Spleen (tissue), 11 donors: ENCODE results near the gene SPATA2. TPM values are rescaled to one million over a fixed set of nuclear protein-coding genes. Genes with fewer than 3 reads are reported as not detected.

ENCODE experiments used
- DNase-seq: peaks from one replicate; pipeline ENCODE4 v3.0.0-alpha.2; 2020
- H3K27ac ChIP-seq, 8 donors: fragments of 200-600 bp; sonication (generic) in 7 of 8; 1 replicate in 4 of 8; 2 replicates in 4 of 8; pipeline versions ENCODE4 v1.5.0 to v1.8.0; 2016 to 2021; ENCODE audit warnings: inconsistent platforms in 4 of 8, mild to moderate bottlenecking in 4 of 8, moderate library complexity in 1 of 8
- H3K27me3 ChIP-seq, 7 donors: fragments of 200-600 bp; sonication (generic) in 6 of 7; replicated peaks in 1 of 7; 1 replicate in 4 of 7; 2 replicates in 3 of 7; pipeline versions ENCODE4 v1.5.0 to v1.8.0; 2016 to 2021; ENCODE audit warnings: inconsistent platforms in 3 of 7, mild to moderate bottlenecking in 1 of 7
- H3K36me3 ChIP-seq, 6 donors: fragments of 200-600 bp; sonication (generic) in 5 of 6; 1 replicate in 4 of 6; 2 replicates in 2 of 6; pipeline versions ENCODE4 v1.5.0 to v1.8.0; 2016 to 2021; ENCODE audit warnings: inconsistent platforms in 2 of 6
- H3K4me1 ChIP-seq, 6 donors: fragments of 200-600 bp; sonication (generic) in 5 of 6; 1 replicate in 3 of 6; 2 replicates in 3 of 6; pipeline versions ENCODE4 v1.5.0 to v1.8.0; 2016 to 2021; ENCODE audit warnings: inconsistent platforms in 3 of 6
- H3K4me3 ChIP-seq, 8 donors: fragments of 200-600 bp; sonication (generic) in 7 of 8; 1 replicate in 4 of 8; 2 replicates in 4 of 8; pipeline versions ENCODE4 v1.5.0 to v1.8.0; 2016 to 2021; ENCODE audit warnings: inconsistent platforms in 4 of 8, mild to moderate bottlenecking in 4 of 8, moderate library complexity in 2 of 8
- H3K9me3 ChIP-seq, 8 donors: fragments of 200-600 bp; sonication (generic) in 7 of 8; 1 replicate in 4 of 8; 2 replicates in 4 of 8; pipeline versions ENCODE4 v1.5.0 to v1.8.0; 2016 to 2021; ENCODE audit warnings: inconsistent platforms in 4 of 8
- POLR2A ChIP-seq, 3 donors: fragments of 450-650 bp; IDR thresholded peaks; one replicate each; pipeline ENCODE4 v1.5.1; 2017; ENCODE audit warnings: antibody characterized with exemption in 3 of 3, mild to moderate bottlenecking in 1 of 3
- POLR2AphosphoS5 ChIP-seq, 3 donors: sonication (generic); formaldehyde crosslinking; IDR thresholded peaks; one replicate each; pipeline ENCODE4 v1.5.1; 2017; ENCODE audit warnings: antibody characterized with exemption in 3 of 3
- WGBS, 5 donors: extraction: QIAGEN DNeasy Blood & Tissue Kit in 3 of 5; methylation state at CpG; one replicate each; pipeline versions ENCODE4 v1.1.5 to v1.1.7; 2013 to 2018; 5-methylcytosine and 5-hydroxymethylcytosine counted together
- intact Hi-C: fragments of 100-400 bp; cut with DNase I; formaldehyde crosslinking; loops from one replicate; pipeline ENCODE4 v1.15.0; 2023; ENCODE audit warnings: low total_unique reads
- polyA plus RNA-seq, 3 donors: library from polyadenylated mRNA; stranded (reverse); fragments of 200-250 nt; gene quantifications; one replicate each; pipeline ENCODE4 v1.2.1, GENCODE V29; 2013
- total RNA-seq, 7 donors: library from RNA; depleted of rRNA in 3 of 7; stranded (reverse); fragments of >200 nt in 3 of 7; fragmentation: NEBNext Ultra II Directional in 4 of 7; extraction: Animal tissue kit (Norgen Biotek cat#: 25700) in 4 of 7; gene quantifications; one replicate each; pipeline versions ENCODE4 v1.1.0 to v1.2.1, GENCODE V29; 2016 to 2021
- TF ChIP-seq, protein P1 (sequence below), 11 experiments: fragments of 200-600 bp in 7 of 11; fragments of 450-650 bp in 4 of 11; sonication (generic) in 4 of 11; IDR thresholded peaks in 8 of 11; conservative IDR thresholded peaks in 3 of 11; 1 replicate in 7 of 11; 2 replicates in 4 of 11; pipeline versions ENCODE4 v1.4.0 to v1.8.0; 2016 to 2021; ENCODE audit warnings: antibody characterized with exemption in 11 of 11, inconsistent platforms in 4 of 11, mild to moderate bottlenecking in 1 of 11
- donor health status: healthy with polysubstance abuse.
- donor health status: DM: no; HTN: no; CAD: no; lungs with moderate emphysema.
- donor health status: DM: no; HTN: no; CAD: no.
- donor health status: Bipolar disorder and iron deficiency.
- donor health status: healthy.
- donor health status: DM: no; HTN: no; CAD: no.
- donor health status: DM: yes; HTN: yes; CAD: no.

SPATA2 gene
- total and polyA plus RNA-seq, 10 donors, result 2.9 to 33.2 (median 13.7) TPM

DNA sequence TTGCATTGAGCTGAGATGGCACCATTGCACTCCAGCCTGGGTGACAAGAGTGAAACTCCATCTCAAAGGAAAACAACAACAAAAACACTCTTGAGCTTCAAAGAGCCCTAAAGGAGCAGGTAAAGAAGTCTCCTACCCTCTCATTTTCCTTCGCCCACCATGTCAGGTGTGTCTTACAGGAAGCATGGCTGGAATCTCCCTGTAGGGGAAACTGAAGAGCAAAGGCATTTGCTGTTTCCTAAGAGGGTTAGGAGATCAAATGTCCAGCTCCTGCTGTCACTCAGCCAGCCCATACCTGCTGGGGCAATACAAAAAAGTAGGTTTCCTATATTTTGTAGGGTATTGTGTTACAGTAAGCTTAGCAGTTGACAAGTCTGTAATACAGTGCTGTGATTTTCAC, 43.3 kb downstream of the SPATA2 start:
- no peak for TF ChIP-seq POLR2AphosphoS5 (IDR thresholded peaks at IDR 0.05)
- TF ChIP-seq, protein P1, sequence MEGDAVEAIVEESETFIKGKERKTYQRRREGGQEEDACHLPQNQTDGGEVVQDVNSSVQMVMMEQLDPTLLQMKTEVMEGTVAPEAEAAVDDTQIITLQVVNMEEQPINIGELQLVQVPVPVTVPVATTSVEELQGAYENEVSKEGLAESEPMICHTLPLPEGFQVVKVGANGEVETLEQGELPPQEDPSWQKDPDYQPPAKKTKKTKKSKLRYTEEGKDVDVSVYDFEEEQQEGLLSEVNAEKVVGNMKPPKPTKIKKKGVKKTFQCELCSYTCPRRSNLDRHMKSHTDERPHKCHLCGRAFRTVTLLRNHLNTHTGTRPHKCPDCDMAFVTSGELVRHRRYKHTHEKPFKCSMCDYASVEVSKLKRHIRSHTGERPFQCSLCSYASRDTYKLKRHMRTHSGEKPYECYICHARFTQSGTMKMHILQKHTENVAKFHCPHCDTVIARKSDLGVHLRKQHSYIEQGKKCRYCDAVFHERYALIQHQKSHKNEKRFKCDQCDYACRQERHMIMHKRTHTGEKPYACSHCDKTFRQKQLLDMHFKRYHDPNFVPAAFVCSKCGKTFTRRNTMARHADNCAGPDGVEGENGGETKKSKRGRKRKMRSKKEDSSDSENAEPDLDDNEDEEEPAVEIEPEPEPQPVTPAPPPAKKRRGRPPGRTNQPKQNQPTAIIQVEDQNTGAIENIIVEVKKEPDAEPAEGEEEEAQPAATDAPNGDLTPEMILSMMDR (IDR thresholded peaks at IDR 0.05 in 8 of 11, conservative IDR thresholded peaks at IDR 0.05 in 3 of 11), result no peak
- TF ChIP-seq POLR2A (IDR thresholded peaks at IDR 0.05), result no peak
- intact Hi-C loops, result no loop called here
- no peak for DNase-seq
- H3K4me3 ChIP-seq, result no peak overlapping the region
- 92 to 100% (median 97%) methylated on average over 1 of the region's 1 CpG for WGBS, 5 donors
- no peaks in the 10 kb centered on the region for H3K9me3 ChIP-seq
- no peaks in the 10 kb centered on the region for H3K27me3 ChIP-seq
- H3K4me1 ChIP-seq, result no peaks in the 10 kb centered on the region
- no peak overlapping the region for H3K27ac ChIP-seq
- peaks cover 0 to 100% (median 51%) of the 10 kb centered on the region in 6 donors for H3K36me3 ChIP-seq

DNA sequence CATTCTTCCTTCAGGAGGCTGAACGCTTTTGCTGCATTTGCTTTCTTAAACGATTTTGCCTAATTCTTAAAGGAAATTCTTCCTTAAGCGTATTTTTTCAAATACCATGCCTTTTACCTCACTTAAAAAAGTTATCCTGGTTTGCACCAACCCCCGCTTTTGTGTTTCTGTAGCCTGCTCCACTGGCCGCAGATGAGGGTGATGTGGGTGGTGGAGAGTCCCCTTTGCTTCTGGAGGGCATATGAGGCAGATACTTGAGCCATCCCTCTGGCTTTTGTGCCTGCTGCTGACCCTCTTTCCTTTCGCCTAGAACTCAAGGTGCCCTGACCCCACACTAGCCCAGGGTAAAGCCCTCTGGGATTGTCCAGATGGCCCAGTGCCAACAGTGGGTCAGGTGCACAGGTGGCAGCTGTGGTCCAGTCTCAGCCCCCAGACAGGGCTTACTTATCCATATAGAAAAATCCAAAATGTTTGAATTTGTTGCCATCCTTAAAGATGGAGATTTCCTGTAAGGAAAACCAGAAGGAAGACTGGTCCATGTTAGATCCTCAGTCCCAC, 43.9 kb downstream of the SPATA2 start:
- WGBS, 5 donors, result 92 to 97% (median 96%) methylated on average over 6 of the region's 6 CpGs
- no peak for TF ChIP-seq POLR2AphosphoS5 (IDR thresholded peaks at IDR 0.05)
- TF ChIP-seq, protein P1 (IDR thresholded peaks at IDR 0.05 in 8 of 11, conservative IDR thresholded peaks at IDR 0.05 in 3 of 11), result no peak
- no peak for TF ChIP-seq POLR2A (IDR thresholded peaks at IDR 0.05)
- peaks cover 0 to 2% (median 0%) of the 10 kb centered on the region in 6 donors for H3K4me1 ChIP-seq
- no peak overlapping the region for H3K4me3 ChIP-seq
- H3K27me3 ChIP-seq, result no peaks in the 10 kb centered on the region
- DNase-seq, result peak; percentile 11
- H3K36me3 ChIP-seq, result peaks cover 0 to 100% (median 49%) of the 10 kb centered on the region in 6 donors
- intact Hi-C loops, result no loop called here
- no peaks in the 10 kb centered on the region for H3K9me3 ChIP-seq
- no peak overlapping the region for H3K27ac ChIP-seq

DNA sequence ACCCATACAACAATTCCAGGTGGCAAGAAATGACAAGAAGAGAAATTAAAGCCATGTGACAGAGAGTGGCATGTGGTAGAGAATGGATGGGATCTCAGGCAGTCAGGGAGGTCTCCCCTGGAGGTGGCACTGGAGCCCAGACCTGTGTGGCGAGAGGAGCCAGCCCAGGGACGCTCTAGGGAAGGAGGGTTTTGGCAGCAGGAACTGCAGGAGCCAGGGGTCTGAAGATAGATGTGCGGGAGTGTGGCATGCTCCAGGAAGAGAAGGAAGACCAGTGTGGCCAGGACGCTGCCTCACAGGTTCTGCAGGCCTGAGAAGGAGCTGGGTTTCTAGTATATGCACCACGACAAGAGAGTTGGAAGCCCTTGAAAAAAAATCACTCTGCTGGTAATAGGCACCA, 45.1 kb downstream of the SPATA2 start:
- TF ChIP-seq, protein P1 (IDR thresholded peaks at IDR 0.05 in 8 of 11, conservative IDR thresholded peaks at IDR 0.05 in 3 of 11), result no peak
- no peak for TF ChIP-seq POLR2A (IDR thresholded peaks at IDR 0.05)
- TF ChIP-seq POLR2AphosphoS5 (IDR thresholded peaks at IDR 0.05), result no peak
- WGBS, 5 donors, result 92 to 97% (median 94%) methylated on average over 5 of the region's 5 CpGs

DNA sequence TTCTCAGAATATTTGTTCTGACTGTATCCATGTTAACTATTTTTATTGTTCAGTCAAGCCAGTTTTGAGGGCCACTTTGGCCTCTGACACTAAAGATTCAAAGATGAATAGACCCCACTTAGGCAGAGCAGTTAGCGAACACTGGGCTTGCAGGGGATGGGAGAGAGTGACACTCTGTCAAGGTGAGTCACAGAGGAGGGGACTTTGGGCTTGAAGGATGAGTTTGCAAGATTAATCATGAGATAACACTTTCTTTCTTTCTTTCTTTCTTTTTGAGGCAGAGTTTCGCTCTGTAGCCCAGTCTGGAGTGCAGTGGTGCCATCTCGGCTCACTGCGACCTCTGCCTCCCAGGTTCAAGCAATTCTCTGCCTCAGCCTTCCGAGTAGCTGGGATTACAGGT, 46.4 kb downstream of the SPATA2 start:
- Histone ChIP-seq H3K36me3 (peaks cover 0 to 100% (median 42%) of the 10 kb centered on the region in 6 donors), H3K9me3 (no peaks in the 10 kb centered on the region), H3K27me3 (no peaks in the 10 kb centered on the region), H3K4me1 (peaks cover 0 to 14% (median 0%) of the 10 kb centered on the region in 6 donors), H3K27ac (no peak overlapping the region), H3K4me3 (no peak overlapping the region)
- DNase-seq, result no peak
- intact Hi-C loops, result no loop called here
- TF ChIP-seq POLR2AphosphoS5 (IDR thresholded peaks at IDR 0.05) (no peak), POLR2A (IDR thresholded peaks at IDR 0.05) (no peak)
- TF ChIP-seq, protein P1 (IDR thresholded peaks at IDR 0.05 in 8 of 11, conservative IDR thresholded peaks at IDR 0.05 in 3 of 11), result no peak
- WGBS, 5 donors, result 75 to 90% (median 85%) methylated on average over 5 of the region's 5 CpGs

More for the DNA sequence above, 45.1 kb downstream of the SPATA2 start:
- DNase-seq, result peak; percentile 30
- H3K9me3 ChIP-seq, result no peaks in the 10 kb centered on the region
- no peaks in the 10 kb centered on the region for H3K27me3 ChIP-seq
- no peak overlapping the region for H3K4me3 ChIP-seq
- peaks cover 0 to 14% (median 0%) of the 10 kb centered on the region in 6 donors for H3K4me1 ChIP-seq
- no peak overlapping the region for H3K27ac ChIP-seq
- peaks cover 0 to 100% (median 46%) of the 10 kb centered on the region in 6 donors for H3K36me3 ChIP-seq
- intact Hi-C loops, result no loop called here
